Thoracic aorta (tissue), 2 donors: ENCODE results near the gene UGT1A3. TPM values are rescaled to one million over a fixed set of nuclear protein-coding genes. Genes with fewer than 3 reads are reported as not detected.

ENCODE experiments used
- ATAC-seq: fragments of 150-250 bp; one replicate; pipeline ENCODE4 v1.8.0; 2017; ENCODE audit warnings: low read depth; ENCODE audit not compliant: insufficient number of reproducible peaks, low FRiP score
- DNase-seq: peaks from one replicate; pipeline ENCODE4 v3.0.0-alpha.2; 2020; ENCODE audit warnings: low spot score
- H3K27ac ChIP-seq, 2 donors: fragments of 200-600 bp; sonication (generic); 1 replicate in 1 of 2; 2 replicates in 1 of 2; pipeline ENCODE4 v1.5.1; 2016; ENCODE audit warnings: mild to moderate bottlenecking in 2 of 2, moderate library complexity in 2 of 2
- H3K27me3 ChIP-seq: fragments of 200-600 bp; sonication (generic); replicated peaks from 2 replicates; pipeline ENCODE4 v1.6.0; 2016; ENCODE audit warnings: mild to moderate bottlenecking; ENCODE audit not compliant: insufficient read depth
- H3K36me3 ChIP-seq: fragments of 200-600 bp; sonication (generic); one replicate; pipeline ENCODE4 v1.5.1; 2016
- H3K4me1 ChIP-seq, 2 donors: fragments of 200-600 bp; sonication (generic); 1 replicate in 1 of 2; 2 replicates in 1 of 2; pipeline versions ENCODE4 v1.5.1 to v1.6.0; 2016; ENCODE audit warnings: low read depth in 2 of 2, mild to moderate bottlenecking in 1 of 2; ENCODE audit not compliant: control insufficient read depth in 1 of 2
- H3K4me3 ChIP-seq: fragments of 200-600 bp; sonication (generic); 2 replicates; pipeline ENCODE4 v1.5.1; 2016; ENCODE audit warnings: mild to moderate bottlenecking
- H3K9me3 ChIP-seq: fragments of 200-600 bp; sonication (generic); 2 replicates; pipeline ENCODE4 v1.5.1; 2016
- total RNA-seq, 2 donors: library from RNA; depleted of rRNA; stranded (reverse); fragments of >200 nt; gene quantifications; one replicate each; pipeline versions ENCODE4 v1.1.0 to v1.2.3, GENCODE V29; 2016
- TF ChIP-seq, protein P1 (sequence below): fragments of 200-600 bp; sonication (generic); IDR thresholded peaks from one replicate; pipeline ENCODE4 v1.5.1; 2019; ENCODE audit warnings: antibody characterized with exemption

Gene UGT1A3
- total RNA-seq, 2 donors from 2014 or later: not detected

DNA sequence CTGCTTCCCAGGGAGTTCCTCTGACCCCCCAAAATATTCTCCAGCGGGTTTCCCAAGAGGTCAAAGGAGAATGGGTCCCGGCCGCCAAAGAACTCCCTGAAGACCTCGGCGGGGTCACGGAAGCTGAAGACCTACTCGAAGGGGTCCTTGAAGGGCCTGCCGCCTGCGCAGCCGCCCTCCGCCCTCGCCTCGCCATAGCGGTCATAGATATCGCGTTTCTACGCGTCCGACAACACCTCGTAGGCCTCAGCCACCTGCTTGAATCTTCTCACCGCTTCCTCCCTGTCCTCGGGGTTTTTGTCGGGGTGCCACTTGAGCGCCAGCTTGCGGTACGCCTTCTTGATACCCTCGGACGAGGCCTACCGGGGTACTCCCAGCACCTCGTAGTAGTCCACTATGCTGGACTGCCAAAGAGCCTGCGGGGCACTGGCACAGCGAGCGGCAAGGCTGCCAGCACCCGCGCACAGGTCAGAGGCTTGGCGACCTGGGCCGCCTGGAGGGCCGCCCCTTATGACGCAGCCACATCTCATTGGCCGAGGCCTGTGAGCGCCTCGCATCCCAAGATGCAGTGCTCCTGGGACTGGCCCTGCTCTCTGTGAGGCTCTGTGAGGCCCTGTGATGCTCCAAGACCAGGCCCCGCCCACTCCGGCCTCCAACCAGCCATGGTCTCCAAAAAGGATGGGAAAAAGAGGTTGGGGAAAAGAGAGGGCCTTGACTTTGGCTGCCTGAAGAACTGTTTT is 26.2 kb downstream of the UGT1A3 start:
- ATAC-seq (no peak), DNase-seq (no peak)
- Histone ChIP-seq H3K4me1 (no peaks in the 10 kb centered on the region), H3K27ac (no peak overlapping the region), H3K9me3 (no peaks in the 10 kb centered on the region), H3K36me3 (no peaks in the 10 kb centered on the region), H3K27me3 (no peaks in the 10 kb centered on the region), H3K4me3 (no peak overlapping the region)
- TF ChIP-seq, protein P1, sequence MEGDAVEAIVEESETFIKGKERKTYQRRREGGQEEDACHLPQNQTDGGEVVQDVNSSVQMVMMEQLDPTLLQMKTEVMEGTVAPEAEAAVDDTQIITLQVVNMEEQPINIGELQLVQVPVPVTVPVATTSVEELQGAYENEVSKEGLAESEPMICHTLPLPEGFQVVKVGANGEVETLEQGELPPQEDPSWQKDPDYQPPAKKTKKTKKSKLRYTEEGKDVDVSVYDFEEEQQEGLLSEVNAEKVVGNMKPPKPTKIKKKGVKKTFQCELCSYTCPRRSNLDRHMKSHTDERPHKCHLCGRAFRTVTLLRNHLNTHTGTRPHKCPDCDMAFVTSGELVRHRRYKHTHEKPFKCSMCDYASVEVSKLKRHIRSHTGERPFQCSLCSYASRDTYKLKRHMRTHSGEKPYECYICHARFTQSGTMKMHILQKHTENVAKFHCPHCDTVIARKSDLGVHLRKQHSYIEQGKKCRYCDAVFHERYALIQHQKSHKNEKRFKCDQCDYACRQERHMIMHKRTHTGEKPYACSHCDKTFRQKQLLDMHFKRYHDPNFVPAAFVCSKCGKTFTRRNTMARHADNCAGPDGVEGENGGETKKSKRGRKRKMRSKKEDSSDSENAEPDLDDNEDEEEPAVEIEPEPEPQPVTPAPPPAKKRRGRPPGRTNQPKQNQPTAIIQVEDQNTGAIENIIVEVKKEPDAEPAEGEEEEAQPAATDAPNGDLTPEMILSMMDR: no peak

- DNase-seq: no peak
- H3K9me3 ChIP-seq: no peaks in the 10 kb centered on the region
- no peak overlapping the region for H3K4me3 ChIP-seq
- H3K4me1 ChIP-seq: no peaks in the 10 kb centered on the region
- no peaks in the 10 kb centered on the region for H3K36me3 ChIP-seq
- no peak overlapping the region for H3K27ac ChIP-seq
- TF ChIP-seq, protein P1: no peak
- no peak for ATAC-seq
- no peaks in the 10 kb centered on the region for H3K27me3 ChIP-seq
Observed at GRCh38 chr2:233756429-233757081, 27.7 kb downstream of the UGT1A3 start.

DNA sequence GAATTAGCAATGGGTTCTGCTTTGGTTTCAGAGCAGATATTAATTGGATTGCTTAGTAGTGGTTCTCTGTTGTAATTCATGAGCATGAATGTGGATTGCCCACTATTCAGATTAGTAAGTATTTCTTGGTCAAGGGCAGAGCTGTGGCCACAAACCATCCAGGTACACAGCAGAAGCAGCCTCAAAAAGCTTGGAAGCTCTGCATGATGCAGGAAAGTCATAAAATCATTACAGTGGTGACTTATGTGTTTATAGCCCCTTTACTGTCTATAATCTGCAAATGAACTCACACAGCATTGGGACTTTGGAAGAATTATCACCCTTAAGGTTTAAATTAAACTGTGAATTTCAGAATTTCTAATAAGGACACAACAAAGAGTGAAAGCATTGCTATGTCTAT is 29.3 kb downstream of the UGT1A3 start:
- ATAC-seq (no peak), DNase-seq (no peak)
- TF ChIP-seq, protein P1: no peak
- Histone ChIP-seq H3K4me3 (no peak overlapping the region), H3K9me3 (no peaks in the 10 kb centered on the region), H3K36me3 (no peaks in the 10 kb centered on the region), H3K4me1 (no peaks in the 10 kb centered on the region), H3K27ac (no peak overlapping the region), H3K27me3 (no peaks in the 10 kb centered on the region)

DNA sequence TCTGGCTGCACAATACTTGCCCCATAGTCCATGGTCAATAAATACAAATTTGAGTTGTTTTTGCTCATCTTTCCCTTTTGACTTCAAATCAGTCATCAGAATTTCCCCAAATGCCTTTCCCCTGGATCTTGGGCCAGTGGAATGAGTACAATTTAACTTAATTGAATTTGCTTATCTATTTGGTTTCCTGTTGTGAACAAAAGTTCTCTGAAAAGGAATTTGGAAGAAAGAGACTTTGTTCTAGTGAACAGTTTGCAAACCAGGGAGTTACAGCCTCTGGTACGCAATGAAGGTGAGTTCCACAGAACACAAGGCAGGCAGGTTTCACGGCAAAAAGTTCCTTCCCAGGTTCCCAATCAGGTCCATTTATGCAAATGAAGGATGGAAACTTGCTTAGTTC is 30.0 kb downstream of the UGT1A3 start:
- TF ChIP-seq, protein P1: no peak
- Histone ChIP-seq H3K36me3 (no peaks in the 10 kb centered on the region), H3K27me3 (no peaks in the 10 kb centered on the region), H3K27ac (no peak overlapping the region), H3K4me1 (no peaks in the 10 kb centered on the region), H3K9me3 (no peaks in the 10 kb centered on the region), H3K4me3 (no peak overlapping the region)
- ATAC-seq: no peak
- no peak for DNase-seq

- Histone ChIP-seq H3K36me3 (no peaks in the 10 kb centered on the region), H3K27me3 (no peaks in the 10 kb centered on the region), H3K4me1 (no peaks in the 10 kb centered on the region), H3K9me3 (no peaks in the 10 kb centered on the region), H3K4me3 (no peak within 1 kb of the TSS), H3K27ac (no peak within 1 kb of the TSS)
- DNase-seq (no peak), ATAC-seq (no peak)
- TF ChIP-seq, protein P1: no peak
Observed at GRCh38 chr2:233760043-233760442, 31.2 kb downstream of the UGT1A3 start, which contains the start of gene UGT1A1. TSS of gene UGT1A1 (plus strand) at chr2:233760270. CDS start at chr2:233760288, 18 bp downstream.
